Inflammatory macrophage (primary cell): ENCODE data around the gene NFXL1.
A peak's percentile ranks its signal among the peaks of the same experiment; 100 is the strongest.

Experiments used
- DNase-seq, 2 donors: peaks; one replicate each; pipeline ENCODE4 v3.0.0-alpha.2; 2020 to 2022

NFXL1 gene

GRCh38 chr4:47882228-47882627 is 32.2 kb downstream of the NFXL1 start:
- no peak for DNase-seq

DNA sequence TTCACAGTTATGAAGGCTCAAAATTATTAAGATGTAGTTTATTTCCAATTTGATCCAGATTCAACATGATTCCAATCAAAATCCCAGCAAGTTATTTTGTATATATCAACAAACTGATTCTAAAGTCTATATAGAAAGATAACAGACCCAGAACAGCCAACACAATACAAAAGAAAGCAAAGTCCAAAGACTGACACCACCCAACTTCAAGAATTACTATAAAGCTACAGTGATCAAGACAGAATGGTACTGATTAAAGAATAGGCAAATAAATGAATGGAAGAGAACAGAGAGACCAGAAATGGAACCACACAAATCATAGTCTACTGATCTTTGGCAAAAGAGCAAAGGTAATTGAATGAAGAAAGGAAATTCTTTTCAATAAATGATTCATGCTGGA is 34.9 kb downstream of the NFXL1 start:
- DNase-seq, result no peak

GRCh38 chr4:47876784-47877546 is 37.4 kb downstream of the NFXL1 start:
- no peak for DNase-seq

- DNase-seq, result no peak
Measured at GRCh38 chr4:47876310-47876709, 38.1 kb downstream of the NFXL1 start.

DNA sequence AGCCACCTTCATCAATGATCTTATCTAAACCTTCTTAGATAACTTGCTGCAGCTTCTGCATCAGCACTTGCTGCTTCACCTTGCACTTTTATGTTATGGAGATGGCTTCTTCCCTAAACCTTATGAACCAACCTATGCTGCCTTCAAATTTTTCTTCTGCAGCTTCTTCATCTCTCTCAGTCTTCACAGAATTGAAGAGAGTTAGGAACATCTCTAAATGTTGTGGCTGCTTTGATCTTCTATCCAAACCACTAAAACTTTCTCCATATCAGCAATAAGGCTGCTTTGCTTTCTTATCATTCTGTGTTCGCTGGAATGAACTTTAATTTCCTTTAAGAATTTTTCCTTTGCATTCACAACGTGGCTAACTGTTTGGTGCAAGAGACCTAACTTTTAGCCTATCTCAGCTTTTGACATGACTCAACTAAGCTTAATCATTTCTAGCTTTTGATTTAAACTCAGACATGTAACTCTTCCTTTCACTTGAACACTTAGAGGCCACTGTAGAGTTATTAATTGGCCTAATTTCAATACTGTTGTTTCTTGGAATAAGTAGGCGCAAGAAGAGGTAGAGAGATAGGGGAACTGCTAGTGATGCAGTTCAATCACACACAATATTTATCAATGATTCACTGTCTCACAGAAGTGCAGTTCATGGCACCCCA is 40.4 kb downstream of the NFXL1 start:
- no peak for DNase-seq

DNA sequence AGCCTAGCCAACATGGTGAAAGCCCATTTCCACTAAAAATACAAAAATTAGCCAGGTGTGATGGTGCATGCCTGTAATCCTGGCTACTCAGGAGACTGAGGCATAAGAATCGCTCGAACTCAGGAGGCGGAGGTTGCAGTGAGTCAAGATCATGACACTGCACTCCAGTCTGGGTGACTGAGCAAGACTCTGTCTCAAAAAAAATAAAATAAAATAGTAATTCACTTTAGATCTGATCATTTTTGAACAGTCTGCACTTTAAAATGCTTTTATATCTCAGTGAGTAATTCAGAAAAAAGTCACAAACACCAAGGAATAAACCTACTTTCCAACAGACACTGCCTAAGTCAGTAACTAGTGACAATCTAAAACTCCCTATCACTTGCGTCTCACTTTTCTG is 50.9 kb downstream of the NFXL1 start:
- DNase-seq, result no peak

GRCh38 chr4:47862297-47862696 is 52.1 kb downstream of the NFXL1 start:
- no peak for DNase-seq

- no peak for DNase-seq
Measured at GRCh38 chr4:47860305-47860704, 54.1 kb downstream of the NFXL1 start.

GRCh38 chr4:47858006-47858405 is 56.4 kb downstream of the NFXL1 start:
- DNase-seq, result no peak

DNA sequence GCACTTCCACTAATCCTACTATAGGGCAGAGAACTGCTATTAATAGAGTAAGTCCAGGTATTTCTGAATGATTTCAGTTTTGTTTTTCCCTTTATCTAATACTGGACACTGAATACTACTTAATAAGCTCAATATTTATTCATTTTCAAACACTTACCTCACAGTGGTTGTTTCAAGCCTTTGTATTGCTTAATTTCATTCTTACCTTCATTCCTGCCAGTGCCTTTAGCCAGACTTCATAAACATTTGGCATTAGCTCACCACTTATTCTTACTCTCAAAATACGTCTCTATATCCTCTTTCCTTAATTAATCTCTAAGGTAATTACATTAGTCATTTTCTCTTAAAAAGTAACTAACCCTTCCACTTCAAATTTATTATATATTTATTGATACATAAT is 57.7 kb downstream of the NFXL1 start:
- no peak for DNase-seq

GRCh38 chr4:47855350-47855749 is 59.0 kb downstream of the NFXL1 start:
- no peak for DNase-seq

GRCh38 chr4:47852136-47852535 is 62.2 kb downstream of the NFXL1 start:
- DNase-seq, result peak; percentile 46 to 54

DNA sequence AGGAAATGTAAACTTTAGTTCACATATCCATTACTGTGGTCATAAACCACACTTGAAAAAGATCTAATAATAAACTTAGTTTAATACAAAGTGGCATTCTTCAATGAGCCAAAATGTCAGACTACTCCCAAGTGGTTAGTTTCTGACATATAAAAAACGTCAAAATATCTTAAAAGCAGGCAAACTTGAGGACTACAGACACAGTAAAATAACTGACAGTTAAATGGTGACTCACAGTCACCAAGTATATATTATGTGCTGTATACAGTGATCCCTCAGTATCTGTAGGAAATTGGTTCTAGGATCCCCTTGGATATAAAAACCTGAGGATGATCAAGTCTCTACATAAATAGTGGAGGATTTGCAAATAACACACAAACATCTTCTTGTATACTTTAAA is 64.9 kb downstream of the NFXL1 start:
- DNase-seq, result no peak

DNA sequence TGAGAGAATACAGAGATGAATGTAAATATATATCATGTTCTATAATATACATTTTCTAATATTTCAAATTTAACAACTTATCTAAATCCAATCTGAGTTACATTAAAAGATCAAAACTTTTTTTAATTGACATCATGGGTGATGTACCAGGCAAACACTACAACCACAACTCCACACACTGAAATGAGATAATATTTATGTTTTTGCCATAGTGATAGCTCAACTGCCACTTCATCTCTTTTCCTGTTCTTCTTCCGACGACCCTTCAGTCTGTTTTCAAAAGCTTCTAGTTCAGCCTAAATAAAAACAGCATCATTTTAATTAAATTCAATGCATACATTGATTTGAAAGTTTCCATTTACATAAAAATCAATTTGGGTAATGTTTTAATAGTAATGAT is 66.3 kb downstream of the NFXL1 start:
- no peak for DNase-seq

DNA sequence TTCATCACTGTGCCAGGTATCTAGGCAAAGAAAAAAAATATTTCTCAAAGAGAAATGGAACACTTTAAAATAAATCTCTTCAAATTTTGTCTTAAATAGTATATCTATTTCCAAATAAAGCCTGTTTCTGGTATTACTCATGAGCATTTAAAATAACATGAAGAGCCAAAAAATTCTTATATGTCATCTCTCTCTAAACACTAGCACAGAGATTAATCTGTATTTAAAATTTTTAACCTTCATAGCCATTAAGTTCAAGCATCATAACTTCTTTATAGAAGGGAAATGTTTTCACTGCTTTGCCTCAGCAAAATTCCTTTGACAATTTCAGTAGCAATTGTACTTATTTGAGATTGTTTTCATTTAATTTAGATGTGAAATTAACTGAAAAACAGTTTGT is 71.4 kb downstream of the NFXL1 start:
- no peak for DNase-seq

- DNase-seq, result no peak
Measured at GRCh38 chr4:47840291-47840690, 74.1 kb downstream of the NFXL1 start.

DNA sequence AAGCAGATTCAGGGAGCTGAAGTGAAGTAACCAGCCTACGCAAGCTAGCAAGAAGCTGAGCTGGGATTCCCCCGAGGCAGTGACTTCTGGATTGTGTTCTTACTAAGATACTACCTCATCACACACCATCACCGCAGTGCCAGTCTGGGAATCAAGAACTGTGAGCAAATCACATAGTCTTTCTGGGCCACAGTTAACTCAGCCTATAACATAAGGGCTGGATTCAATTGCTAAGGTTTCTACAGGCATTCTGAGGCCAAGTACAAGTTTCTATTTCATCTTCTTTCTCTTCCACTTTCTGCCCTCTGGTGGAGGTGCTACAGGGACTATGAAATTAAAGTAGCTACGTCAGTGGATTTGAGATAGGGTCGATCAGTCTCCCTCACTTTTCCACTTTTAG is 75.1 kb downstream of the NFXL1 start:
- DNase-seq, result peak in 1 of 2 donors; percentile 59

- DNase-seq, result no peak
Measured at GRCh38 chr4:47838445-47838844, 75.9 kb downstream of the NFXL1 start.

DNA sequence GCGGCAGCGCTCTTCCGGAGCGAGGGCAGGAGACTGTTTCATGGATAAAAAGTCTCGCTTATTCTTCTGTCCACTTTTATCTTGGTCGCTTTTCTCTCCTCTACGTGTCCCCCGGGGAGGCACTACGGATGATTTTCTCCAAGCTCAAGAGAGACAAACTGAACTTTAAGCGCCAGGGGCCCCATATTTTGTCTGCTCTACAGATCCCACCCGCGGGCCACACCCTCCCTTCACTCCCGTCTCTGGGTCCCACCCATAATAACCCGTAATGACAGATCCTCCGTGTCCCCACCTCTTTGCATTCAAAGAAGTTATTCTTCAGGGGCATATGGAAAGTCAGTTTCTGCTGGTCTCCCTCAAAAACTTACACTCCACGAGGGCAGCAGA is 76.5 kb downstream of the NFXL1 start, which contains the start of gene CORIN:
Gene CORIN, minus strand, starts transcription at position 160 of the 387 bp plus-strand sequence. Its CDS starts 118 bp downstream, at position 42.
- DNase-seq, result no peak

GRCh38 chr4:47837094-47837907 is 77.1 kb downstream of the NFXL1 start:
- DNase-seq, result peak in 1 of 2 donors; percentile 2

GRCh38 chr4:47836641-47837093 is 77.7 kb downstream of the NFXL1 start:
- DNase-seq, result peak; percentile 34 to 63

GRCh38 chr4:47835494-47835893 is 78.9 kb downstream of the NFXL1 start:
- peak in 1 of 2 donors; percentile 23 for DNase-seq

GRCh38 chr4:47831026-47831679 is 83.2 kb downstream of the NFXL1 start:
- DNase-seq, result no peak
